Measurements from ENCODE around the gene GSC.
"Not testable (repeated sequence)": the region's sequence is repeated elsewhere in the genome, so short reads cannot be mapped to it uniquely, and the experiment has no call there.

GSC gene

DNA sequence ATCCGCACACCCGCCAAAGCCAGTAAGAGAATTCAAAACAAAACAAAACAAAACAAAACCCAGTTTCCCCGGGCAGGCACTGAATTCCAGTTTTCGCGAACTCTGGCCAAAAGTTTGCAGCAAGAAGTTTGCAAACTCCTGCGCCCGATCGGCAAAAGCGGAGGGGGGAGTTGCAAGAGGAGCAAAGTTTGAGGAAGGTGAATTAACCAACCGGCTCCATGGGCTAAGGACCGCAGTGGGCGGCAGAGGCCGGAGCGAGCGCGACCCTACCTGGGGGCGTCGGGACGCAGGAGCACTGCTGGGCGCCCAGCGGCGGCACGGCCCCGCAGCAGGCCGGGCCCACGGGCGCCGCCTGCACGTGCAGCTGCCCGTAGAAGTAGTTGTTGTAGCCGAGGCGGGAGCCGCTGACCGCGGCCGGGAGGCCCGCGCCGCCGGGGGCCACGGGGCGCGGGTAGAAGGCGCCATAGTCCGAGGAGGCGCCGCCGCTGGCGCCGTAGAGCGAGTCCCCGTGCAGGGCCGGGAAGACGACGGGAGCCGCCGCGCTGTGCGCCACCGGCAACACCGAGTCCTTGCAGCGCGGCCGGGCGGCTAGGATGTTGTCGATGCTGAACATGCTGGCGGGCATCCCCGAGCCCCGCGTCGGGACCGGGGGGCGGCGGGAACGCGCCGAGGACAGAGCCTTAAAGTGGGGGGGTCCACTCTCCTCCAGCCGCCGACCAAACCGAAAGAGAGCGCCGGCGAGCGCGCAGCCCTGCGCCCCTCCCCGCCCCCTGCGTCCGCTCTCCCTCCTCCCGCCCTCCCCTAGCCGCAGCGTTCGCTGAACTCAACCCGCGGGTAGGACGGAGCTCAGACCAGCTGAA lies at the start of gene GSC:
Gene GSC, minus strand, starts transcription at position 723 of the 860 bp plus-strand sequence. Its CDS starts 98 bp downstream, at position 625.
- no peak for DNase-seq

GRCh38 chr14:94819531-94819930 lies 49.6 kb upstream of the GSC start:
- no peak for DNase-seq

DNA sequence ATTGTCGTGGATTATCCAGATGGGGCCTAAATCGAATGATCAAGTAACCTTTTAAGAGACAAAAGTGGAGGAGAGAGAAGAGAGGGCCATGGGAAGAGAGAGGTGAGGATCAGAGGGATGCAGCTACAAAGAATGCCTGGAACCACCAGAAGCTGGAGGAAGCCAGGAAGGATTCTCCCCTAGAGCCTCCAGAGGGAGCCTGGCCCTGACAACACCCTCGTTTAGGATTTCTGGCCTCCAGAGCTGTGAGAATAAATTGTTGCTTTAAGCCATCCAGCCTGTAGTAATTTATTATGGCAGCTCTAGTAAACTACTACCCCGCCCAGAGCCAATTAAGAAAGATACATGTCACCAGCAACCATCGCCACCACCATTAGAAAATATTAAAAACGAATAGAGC lies 46.2 kb upstream of the GSC start:
- no peak for DNase-seq

DNA sequence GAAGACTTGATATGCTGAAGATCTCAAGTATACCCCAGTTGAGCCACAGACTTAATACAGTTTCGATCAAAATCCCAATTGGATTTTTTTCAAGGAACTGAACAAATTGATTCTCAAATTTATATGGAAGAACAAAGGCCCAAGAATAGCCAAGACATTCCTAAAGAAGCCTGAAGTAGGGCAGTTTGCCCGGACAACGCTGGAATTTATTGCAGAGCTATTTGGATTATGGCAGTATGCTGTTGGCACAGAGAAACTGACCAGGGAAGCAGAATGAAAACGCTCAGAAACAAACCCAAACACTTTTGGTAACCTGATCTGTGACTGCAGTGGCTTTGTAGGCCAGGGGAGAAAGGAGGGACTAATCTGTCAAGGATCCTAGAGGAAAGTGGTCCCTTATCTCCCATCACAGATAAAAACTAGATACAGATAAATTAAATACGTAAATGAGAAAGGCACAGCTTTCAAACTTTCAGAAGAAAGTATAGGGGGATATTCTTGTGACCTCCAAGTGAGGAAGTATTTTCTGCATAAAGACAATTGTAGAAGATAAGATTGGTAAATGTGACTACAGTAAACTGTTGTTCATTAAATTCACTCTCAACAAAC lies 35.9 kb upstream of the GSC start:
- DNase-seq = no peak

GRCh38 chr14:94801225-94801624 lies 31.3 kb upstream of the GSC start:
- DNase-seq = no peak

DNA sequence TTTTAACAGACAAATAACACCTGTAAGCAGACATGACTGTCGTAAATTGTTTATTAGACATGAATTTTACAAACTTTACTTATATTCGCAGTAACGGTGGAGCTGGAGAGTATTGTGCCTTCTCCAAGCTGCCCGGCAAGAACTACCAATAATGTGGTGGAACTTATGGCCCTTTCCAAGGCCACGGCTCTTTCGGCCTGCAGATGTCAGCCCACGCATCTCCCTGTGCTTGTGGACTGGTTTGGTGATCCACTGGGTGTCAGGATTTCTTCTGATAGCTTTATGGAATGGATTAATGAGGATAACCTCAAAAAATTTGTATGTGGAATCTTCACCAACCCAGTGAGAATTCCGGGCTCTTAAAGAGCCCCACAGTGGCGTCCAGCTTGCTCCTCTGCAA lies 30.9 kb upstream of the GSC start:
- DNase-seq = not testable (repeated sequence)

GRCh38 chr14:94797887-94798286 lies 28.0 kb upstream of the GSC start:
- DNase-seq = no peak

DNA sequence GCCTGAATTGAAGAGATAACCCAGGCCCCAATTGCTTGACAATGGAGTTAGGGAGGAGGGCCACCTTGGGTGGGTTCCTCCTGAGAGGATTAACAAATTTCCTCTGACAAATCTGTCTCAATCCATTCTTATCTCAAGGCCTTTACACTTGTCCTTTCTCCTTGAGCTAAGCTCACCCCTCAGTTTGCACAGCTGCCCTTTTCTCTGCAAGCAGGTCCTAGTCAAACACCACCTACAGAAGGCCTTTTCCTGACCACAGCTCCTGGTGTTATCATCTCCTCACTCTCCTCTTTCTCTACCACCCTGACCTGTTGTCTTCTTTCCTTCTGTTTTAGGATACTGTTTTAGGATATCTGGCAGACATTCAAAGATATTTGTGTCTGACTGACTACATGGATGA lies 26.4 kb upstream of the GSC start:
- no peak for DNase-seq

DNA sequence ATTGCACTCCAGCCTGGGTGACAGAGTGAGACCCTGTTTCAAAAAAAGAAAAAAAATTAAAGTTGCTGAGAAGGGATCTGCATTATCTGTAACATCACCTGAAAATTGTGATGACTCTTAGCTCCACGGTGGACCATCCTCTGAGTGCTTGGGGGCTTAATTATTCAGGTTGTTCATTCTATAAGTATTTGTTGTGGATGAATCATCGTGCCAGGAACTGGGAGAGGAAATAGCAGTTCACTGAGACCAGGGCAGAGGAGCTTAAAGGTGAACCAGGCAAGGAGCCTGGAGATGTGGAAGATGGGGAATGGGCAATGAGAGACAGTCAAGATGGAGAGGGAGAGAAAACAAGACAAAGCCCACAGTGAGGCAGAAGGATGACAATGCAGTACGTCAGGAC lies 25.5 kb upstream of the GSC start:
- no peak for DNase-seq

GRCh38 chr14:94793901-94794300 lies 24.0 kb upstream of the GSC start:
- DNase-seq = no peak

DNA sequence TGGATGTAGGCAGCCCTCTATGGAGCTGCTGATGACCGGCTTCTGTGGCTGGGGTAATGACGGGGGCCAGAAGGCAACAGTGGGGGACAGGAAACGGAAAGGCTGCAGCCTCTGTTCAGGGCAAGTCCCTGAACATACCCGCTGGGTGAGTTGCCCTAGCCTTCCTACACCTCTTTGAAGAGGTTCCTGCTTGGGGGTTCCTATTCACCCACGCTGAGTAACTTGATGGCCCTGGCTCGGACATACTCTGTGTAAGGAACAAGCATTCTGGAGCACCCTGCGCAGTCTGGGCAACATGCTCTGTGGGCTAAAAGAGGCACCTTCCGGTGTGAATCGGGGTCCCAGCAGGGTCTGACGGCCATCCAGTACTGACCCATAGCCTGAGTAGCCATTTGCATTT lies 17.7 kb upstream of the GSC start:
- DNase-seq = no peak

- no peak for DNase-seq
Measured at GRCh38 chr14:94787092-94787491, 17.2 kb upstream of the GSC start.

GRCh38 chr14:94780536-94781399 lies 10.9 kb upstream of the GSC start:
- no peak for DNase-seq

- no peak for DNase-seq
Measured at GRCh38 chr14:94779713-94780112, 9.8 kb upstream of the GSC start.

- no peak for DNase-seq
Measured at GRCh38 chr14:94775871-94776210, 5.9 kb upstream of the GSC start.

DNA sequence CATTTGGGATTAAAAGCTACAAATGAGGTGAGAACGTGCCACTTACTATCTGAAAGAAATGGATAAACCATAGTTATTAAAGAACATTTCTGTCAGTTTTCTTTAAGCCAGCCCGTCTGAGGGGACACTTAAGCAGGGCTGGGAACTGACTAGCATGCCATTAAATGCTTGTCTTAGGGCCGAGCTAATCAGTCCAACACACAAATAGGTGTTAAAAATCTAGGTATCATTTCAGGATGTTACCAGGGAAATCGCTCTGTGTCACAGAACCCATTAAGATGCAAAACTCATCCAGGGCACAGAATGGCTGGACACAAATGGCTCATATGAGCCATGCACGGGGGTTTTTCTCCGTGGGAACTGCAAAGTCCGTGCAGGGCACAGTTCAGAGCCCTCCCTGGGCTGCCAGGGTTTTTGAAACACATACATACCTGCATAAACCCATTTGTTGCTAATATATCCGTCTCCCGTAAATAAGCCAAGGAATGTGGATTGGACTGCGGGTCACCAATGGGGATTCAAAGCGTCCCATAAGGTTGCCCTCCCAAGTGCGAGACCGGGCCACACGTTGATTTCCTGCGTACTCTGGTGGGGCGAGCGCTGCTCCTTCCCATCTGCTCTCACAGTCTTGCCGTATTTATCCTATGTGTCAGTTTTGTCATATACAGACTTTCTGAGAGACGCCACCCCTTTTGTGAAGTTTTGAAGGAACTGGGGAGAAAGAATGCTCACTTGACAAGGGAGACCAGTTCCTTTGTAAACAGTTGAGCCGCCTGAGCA lies 5.4 kb upstream of the GSC start:
- DNase-seq = no peak

- DNase-seq = no peak
Measured at GRCh38 chr14:94774344-94775090, 4.6 kb upstream of the GSC start.

DNA sequence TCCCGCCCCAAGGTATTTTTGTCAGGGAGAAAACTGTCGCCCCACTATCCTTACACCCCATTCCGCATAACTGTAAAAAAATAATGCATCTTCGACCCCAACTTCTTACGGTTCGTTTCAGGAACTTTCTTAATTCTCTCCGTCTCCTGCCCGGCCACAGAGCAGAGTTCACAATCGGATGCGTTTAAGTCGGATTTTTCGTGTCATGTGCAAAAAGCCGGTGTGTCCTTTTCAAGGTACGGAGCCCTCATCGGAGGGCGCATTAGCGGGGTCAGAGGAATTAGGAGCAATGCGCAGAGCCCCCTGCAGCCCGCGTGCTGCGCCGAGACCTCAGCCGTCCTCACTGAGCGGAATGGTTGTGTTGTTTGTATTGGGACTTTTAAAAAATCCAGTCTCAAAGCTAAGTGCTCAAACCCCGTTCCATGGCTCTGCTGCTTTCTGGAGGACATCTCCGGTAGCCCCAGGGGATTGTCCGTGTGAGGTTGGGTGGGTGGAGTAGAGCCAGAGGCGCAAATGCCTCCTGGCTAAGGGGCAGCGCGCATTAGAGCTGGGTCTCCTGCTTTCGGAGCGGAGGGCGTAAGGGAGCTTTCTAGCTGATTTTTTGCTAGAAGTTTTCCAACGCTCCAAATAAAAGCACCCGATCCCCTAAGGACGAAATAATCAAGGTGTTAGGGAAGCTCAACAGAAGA lies 3.9 kb upstream of the GSC start:
- DNase-seq = no peak

- no peak for DNase-seq
Measured at GRCh38 chr14:94773061-94773648, 3.2 kb upstream of the GSC start.

- no peak for DNase-seq
Measured at GRCh38 chr14:94772548-94772947, 2.6 kb upstream of the GSC start.

GRCh38 chr14:94771906-94772490 lies 2.1 kb upstream of the GSC start:
- DNase-seq = no peak
